Activated CD4-positive, CD25-positive, alpha-beta regulatory T cell treated with anti-CD3 and anti-CD28 coated beads, Interleukin-2, amount 50 U/mL, for 24 hours (primary cell): Measurements from ENCODE around the gene CD79A.

Source experiments
- ATAC-seq, 2 donors: fragments of 150-1000 bp; cut with Tn5 transposase; one replicate each; pipeline ENCODE4 v1.10.0; 2021; ENCODE audit warnings: mild to moderate bottlenecking in 1 of 2, moderate library complexity in 1 of 2

The CD79A gene

GRCh38 chr19:41886761-41887710 is 10.0 kb downstream of the CD79A start:
- ATAC-seq, result peak; percentile 25 to 31

DNA sequence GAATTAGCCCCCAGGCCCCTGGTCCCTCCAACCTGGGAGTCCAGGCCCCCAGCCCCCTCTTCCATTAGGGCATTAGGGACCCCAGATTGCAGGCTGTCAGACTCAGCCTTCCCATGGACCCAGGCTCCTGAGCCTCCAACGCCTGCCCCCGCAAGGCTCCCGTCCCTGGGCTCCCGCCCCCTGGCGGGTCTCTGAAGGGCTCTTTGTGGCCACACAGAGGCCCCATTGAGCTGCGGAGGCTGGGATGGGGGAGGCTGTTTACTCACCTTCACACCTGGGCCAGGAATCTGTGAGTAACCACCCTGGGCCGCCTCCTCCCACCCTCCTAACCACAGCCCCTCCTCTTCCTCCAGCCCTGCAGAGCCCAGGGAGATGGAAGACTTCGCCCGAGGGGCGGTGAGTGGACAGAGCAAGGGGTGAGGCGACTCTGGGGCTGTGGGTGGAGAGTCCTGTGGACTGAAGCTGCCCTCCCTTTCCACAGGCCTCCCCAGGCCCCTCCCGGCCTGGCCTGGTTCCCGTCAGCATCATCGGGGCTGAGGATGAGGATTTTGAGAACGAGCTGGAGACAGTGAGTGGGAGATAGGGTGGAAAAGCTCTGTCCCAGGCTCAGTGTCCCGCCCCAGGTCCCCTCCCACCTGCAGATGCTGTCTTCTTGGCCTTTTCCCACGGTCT is 10.8 kb downstream of the CD79A start:
- peak; percentile 65 to 69 for ATAC-seq

DNA sequence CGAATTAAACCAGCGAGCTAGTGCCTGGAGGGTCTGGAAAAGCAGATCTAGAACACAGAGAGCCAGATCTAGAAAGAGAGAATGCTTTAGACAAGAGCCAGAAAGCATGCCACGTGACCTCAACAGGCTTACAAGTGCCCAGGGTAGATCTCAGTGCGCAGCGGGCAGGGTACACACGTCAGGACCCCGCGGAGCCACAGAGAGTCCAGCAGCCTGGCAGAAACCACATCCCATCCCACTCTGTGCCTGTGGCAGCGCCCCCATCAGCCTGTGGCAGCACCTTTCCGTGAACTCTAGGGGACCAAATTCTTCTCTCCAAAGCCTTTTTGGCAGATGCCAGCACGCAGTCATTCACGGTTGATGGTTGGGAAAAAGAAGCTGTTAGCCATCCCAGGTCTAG is 11.8 kb downstream of the CD79A start:
- ATAC-seq, result no peak

- no peak for ATAC-seq
These were observed 12.8 kb downstream of the CD79A start for GRCh38 chr19:41889896-41890295.

DNA sequence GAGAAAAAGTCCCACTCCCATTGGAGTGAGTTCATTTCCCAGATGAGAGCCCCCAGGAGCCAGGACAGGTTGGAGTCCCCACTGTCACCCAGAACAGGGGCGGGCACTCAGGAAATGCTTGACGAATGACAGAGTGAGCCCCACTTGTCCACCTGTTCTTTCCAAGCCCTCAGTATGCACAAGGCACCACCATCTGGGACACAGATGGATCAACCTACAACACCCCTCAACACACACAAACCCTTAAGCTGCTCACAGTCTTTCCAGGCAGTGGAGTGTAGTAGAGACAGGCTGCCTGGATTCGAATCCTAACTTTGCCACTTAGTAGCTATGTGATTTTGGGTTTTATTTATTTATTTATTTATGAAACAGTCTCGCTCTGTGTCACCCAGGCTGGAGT is 13.9 kb downstream of the CD79A start:
- no peak for ATAC-seq

GRCh38 chr19:41892173-41892902 is 15.3 kb downstream of the CD79A start:
- no peak for ATAC-seq

DNA sequence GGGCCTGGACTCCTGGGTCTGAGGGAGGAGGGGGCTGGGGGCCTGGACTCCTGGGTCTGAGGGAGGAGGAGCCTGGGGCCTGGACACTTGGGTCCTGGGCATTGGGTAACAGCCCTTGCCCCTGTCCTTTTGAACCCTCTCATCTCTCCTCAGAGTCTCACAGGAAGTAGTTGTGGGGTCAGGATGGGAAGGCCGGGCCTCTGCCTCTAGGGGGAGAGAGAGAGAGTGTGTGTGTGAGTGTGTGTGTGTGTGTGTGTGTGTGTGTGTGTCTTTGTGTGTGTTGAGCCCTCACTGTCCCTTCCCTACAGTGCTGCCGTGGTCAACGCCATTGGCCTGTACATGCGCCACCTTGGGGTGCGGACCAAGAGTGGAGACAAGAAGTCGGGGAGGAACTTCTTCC is 16.8 kb downstream of the CD79A start:
- peak in 1 of 2 donors; percentile 42 for ATAC-seq

DNA sequence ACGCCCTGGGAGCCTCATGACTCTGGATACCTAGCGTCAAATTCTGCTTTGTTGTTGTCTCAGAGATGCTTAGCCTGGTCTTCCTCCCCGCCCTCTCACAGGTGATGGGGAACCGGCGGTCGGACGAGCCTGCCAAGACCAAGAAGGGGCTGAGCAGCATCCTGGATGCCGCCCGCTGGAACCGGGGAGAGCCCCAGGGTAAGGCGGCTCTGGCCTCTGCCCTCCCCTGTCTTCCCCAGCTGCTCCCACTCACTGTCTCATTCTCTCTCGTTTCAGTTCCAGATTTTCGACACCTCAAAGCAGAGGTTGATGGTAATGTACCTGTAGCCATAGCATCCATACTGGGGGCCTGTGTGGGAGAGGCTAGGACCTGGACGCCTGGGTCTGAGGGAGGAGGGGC is 17.3 kb downstream of the CD79A start:
- ATAC-seq, result no peak

DNA sequence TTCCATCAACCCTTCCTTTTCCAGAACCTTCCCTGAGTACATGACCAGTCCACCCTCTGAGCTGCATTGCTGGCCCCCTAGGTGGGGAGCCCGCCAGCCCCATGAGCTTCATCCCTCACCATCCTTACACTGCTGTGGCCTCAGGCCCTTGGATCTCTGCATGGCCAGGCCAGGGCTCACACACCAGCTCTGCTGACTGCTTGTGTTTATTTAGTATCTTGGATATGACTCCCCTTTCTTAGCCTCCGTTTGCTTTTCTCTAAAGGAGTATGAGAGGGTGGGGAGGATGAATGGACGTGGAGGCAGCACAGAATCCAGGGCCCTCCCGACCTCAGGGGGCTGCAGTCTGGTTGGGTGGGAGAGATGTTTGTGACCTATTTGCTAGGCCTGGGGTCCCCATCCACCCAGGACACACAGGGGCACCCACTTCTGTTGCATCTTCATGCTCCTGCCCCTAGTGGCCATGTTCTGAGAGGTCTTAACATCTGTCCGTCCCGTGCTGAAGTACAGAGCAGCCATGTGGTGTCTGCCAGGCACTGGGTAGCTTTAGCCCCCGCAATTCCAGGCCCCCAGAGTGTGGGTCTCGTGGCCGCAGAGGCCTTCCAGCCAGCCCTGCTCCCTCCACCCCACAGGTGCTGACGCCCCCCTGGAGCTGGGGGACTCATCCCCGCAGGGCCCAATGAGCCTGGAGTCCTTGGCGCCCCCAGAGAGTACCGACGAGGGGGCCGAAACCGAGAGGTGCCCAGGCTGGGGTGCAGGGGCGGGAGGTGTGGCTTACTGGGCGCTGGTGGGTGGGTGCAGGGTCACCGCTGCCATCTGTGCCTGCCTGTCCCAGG is 18.9 kb downstream of the CD79A start:
- peak; percentile 61 to 62 for ATAC-seq

DNA sequence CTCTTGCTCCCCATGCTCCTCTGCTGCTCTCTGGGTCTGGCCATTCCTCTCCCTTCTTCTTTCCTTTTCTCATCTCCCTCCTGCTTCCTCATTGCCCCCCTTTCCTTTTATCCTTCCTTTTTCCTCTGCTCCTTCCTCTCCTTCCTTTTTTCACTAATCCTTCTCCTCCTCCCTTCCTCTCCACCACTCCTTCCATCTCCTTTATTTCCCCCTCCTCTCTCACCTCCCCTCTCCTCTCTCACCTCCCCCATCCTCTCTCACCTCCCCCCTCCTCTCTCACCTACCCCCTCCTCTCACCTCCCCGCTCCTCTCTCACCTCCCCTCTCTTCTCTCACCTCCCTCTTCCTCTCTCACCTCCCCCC is 19.5 kb downstream of the CD79A start:
- no peak for ATAC-seq

GRCh38 chr19:41897181-41897580 is 20.1 kb downstream of the CD79A start:
- ATAC-seq, result no peak

GRCh38 chr19:41897820-41898219 is 20.7 kb downstream of the CD79A start:
- ATAC-seq, result no peak

- ATAC-seq, result no peak
These were observed 21.2 kb downstream of the CD79A start for GRCh38 chr19:41898235-41898634.

DNA sequence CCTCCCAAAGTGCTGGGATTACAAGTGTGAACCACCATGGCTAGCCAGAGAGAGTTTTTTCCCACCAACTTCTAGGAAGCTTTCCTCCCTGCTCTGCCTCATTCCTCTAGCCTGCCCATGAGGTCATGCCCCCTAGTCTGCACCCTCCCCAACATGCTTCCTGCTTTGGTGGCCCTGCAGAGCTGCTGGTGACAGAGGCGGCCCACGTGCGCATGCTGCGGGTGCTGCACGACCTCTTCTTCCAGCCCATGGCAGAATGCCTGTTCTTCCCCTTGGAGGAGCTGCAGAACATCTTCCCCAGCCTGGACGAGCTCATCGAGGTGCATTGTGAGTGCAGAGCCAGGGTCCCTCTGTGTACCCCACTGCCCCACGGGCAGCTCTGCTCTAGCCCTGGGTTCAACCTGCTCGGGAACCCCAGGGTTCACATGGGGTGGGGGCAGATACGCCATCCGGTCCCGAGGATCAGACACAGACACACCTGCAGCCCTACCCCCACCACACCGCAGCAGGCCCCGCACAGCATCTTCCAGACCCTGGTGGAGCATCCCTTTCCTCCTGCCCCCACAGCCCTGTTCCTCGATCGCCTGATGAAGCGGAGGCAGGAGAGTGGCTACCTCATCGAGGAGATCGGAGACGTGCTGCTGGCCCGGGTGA is 24.8 kb downstream of the CD79A start:
- ATAC-seq, result no peak

- ATAC-seq, result no peak
These were observed 25.5 kb downstream of the CD79A start for GRCh38 chr19:41902594-41902993.

GRCh38 chr19:41903193-41903953 is 26.3 kb downstream of the CD79A start:
- no peak for ATAC-seq

GRCh38 chr19:41904118-41904870 is 27.2 kb downstream of the CD79A start:
- ATAC-seq, result no peak

DNA sequence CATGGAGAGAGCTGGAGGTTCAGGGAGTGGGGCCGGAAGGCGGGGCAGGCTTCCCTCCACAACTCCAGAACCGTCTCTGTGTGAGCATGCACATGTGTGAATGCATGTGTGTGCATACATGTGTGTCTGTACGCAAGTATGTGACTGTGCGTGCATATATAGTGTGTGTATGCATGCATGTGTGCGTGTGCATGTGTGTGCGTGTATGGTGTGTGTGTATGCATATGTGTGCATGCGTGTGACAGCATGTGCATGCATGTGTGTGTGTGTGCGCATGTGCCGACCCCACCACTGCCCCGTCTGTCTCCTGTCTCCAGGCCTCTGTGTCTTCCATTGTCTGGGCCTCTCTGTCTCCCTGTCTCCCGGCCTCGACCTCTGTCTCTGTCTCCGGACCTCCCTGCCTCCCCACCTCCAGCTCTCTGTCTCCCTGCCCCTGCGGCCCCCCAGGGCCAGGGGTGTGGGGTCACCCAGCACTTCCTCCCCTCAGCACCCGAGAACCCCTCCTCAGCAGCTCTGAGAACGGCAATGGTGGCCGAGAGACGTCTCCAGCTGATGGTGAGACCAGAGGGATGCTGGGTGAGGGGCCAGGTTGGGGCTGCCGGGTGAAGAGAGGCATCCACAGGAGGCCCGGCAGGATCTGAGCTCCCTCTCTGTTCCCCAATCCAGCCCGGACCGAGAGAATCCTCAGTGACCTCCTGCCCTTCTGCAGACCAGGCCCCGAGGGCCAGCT is 28.4 kb downstream of the CD79A start:
- ATAC-seq, result no peak

GRCh38 chr19:41906271-41906670 is 29.2 kb downstream of the CD79A start:
- no peak for ATAC-seq
